AG09319 (cell line): ENCODE measurements around the gene PRDM5.
"Not testable (repeated sequence)": the region's sequence is repeated elsewhere in the genome, so short reads cannot be mapped to it uniquely, and the experiment has no call there.

Experiments
- DNase-seq: peaks from one replicate; pipeline ENCODE4 v3.0.0-alpha.2; 2010; ENCODE audit warnings: low read depth; ENCODE audit errors: extremely low read depth
- TF ChIP-seq, protein P1 (sequence below): IDR thresholded peaks from 2 replicates; pipeline ENCODE4 v1.5.1; 2011; ENCODE audit warnings: low read depth, mild to moderate bottlenecking, inconsistent platforms, low read length, moderate library complexity

Gene PRDM5

DNA sequence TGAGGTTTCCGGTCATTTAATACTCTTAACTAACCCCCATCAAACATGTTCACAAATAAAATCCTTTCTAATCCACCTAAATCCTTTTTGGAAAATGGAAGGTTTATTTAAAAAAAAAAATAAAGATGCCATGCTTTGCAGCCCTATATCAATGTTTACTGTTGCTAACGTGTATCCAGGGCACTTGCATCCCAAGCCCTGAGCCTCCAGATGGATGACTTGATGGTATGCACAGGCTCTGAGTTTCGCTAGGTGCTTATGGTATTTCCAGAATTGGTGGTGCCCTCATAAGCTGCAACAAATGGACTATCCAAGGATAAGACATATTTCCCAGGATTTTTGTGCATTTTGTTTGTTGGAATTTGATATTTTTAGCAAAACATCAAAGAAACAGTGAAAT, 257.7 kb downstream of the PRDM5 start:
- TF ChIP-seq, protein P1, sequence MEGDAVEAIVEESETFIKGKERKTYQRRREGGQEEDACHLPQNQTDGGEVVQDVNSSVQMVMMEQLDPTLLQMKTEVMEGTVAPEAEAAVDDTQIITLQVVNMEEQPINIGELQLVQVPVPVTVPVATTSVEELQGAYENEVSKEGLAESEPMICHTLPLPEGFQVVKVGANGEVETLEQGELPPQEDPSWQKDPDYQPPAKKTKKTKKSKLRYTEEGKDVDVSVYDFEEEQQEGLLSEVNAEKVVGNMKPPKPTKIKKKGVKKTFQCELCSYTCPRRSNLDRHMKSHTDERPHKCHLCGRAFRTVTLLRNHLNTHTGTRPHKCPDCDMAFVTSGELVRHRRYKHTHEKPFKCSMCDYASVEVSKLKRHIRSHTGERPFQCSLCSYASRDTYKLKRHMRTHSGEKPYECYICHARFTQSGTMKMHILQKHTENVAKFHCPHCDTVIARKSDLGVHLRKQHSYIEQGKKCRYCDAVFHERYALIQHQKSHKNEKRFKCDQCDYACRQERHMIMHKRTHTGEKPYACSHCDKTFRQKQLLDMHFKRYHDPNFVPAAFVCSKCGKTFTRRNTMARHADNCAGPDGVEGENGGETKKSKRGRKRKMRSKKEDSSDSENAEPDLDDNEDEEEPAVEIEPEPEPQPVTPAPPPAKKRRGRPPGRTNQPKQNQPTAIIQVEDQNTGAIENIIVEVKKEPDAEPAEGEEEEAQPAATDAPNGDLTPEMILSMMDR = no peak
- DNase-seq = no peak

DNA sequence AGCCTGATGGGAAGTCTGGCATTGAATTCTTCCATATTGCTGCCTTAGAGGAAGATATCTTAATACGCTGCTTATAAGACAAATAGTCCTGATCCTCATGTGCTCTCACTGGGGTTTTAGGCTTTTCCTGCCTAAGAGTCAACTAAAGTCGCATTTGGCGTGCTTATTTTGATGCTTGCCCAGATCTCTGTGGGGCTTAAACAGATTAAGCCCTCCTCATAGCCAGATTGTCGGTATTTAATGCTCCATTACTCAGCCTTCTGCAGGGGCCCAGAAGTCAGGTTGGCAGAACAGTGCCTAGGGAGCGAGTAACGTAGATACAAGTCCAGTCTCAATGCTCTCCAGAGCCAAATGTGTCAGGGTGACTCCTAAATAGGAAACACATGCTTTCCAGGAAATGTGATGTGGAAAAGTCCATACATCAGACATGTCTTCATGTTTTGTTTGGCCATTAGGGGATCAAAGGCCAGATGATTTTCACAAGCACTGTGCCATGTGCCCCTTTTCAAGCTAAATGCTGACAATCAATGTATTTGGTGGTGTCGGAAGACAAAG, 262.8 kb downstream of the PRDM5 start:
- DNase-seq = no peak
- TF ChIP-seq, protein P1 = no peak

DNA sequence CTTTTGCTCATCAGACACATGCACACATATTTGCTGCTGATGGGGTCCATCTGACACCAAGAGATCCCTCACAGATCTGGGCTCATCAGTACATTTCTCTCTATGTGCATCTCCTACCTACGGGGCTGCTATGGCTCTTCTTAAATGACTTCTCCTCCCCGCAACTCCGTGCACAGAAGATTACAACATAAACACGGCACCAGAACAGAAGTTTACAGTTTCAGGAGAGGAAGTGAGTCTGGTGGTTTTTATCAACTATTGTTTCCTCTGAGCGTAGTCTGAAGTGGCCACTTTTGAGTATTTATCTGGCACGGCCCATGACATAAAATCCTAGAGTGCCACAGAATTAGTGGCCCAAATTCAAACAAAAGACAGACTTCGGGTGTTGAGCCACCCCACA, 263.8 kb downstream of the PRDM5 start:
- DNase-seq = no peak
- TF ChIP-seq, protein P1 = no peak

DNA sequence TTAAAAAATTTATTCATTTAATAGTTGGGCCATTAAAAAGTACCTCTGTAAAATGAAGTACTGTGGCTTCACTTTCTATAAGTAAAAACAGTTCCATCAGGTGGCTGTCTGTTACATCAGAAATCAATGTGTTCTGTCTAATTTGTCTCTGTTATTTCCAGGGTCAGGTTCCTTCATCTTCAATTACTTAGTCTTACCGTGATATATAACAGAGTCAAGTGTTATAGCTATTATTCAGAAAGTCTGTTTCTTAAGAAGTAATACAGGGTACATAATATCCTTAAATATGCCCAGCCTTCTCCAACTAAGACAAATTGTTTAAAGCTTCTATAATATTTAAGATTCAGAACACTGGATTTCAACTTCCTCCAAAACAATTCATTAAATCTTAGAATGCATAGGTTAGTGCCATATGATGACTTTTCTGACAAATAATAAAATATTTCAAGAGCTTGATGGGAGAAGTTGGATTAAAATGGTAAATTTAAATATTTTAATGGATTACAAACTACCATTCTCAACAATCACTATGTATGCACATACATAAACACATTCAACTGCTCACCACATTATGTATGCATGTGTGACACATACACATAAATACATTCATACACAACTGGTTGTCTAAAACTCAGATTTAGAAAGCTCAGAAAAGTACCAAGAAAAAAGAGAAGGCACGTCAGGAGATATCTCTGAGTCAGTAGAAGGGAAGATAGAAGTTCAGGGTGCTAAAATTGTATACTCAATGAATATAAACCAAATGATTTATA, 268.5 kb downstream of the PRDM5 start:
- DNase-seq = no peak
- TF ChIP-seq, protein P1 = no peak

DNA sequence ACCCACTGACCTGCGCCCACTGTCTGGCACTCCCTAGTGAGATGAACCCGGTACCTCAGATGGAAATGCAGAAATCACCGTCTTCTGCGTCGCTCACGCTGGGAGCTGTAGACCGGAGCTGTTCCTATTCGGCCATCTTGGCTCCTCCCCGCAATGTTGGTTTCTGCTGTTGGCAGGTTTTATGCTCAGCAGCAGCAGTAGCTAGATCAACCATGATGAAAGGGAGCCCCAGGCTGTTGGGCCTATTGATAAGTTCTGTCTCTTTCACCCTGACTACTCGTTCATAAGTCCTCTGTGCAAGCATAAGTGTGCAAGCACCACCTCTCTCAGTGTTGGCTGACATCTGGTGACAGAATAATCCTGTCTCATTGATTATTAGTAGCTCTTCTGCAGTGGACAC, 274.2 kb downstream of the PRDM5 start:
- DNase-seq = not testable (repeated sequence)
